K562 (cell line): ENCODE measurements around the gene ICAM2. TPM values are rescaled to one million over a fixed set of nuclear protein-coding genes. Genes with fewer than 3 reads are reported as not detected.

Experiments
- HDGF ChIP-seq: fragments of 450-650 bp; IDR thresholded peaks from 2 replicates; pipeline ENCODE4 v1.6.1; 2016
- IRF1 ChIP-seq: sonication (generic); formaldehyde crosslinking; IDR thresholded peaks from 2 replicates; pipeline ENCODE4 v1.8.0; 2022; ENCODE audit warnings: missing genetic modification reagents, mild to moderate bottlenecking, borderline replicate concordance
- NCOA6 ChIP-seq: fragments of 450-650 bp; IDR thresholded peaks from 2 replicates; pipeline ENCODE4 v1.6.1; 2017; ENCODE audit warnings: mild to moderate bottlenecking
- SAFB2 ChIP-seq: fragments of 200-400 bp; formaldehyde crosslinking; IDR thresholded peaks from 2 replicates; pipeline ENCODE4 v1.6.1; 2018; ENCODE audit warnings: borderline replicate concordance, low read length, low read depth, moderate library complexity; ENCODE audit not compliant: severe bottlenecking
- SMARCA4 ChIP-seq: fragments of 450-650 bp; IDR thresholded peaks from 2 replicates; pipeline ENCODE4 v1.6.1; 2016
- SNIP1 ChIP-seq: fragments of 450-650 bp; IDR thresholded peaks from 2 replicates; pipeline ENCODE4 v1.7.1; 2017; ENCODE audit warnings: low read depth, mild to moderate bottlenecking
- TEAD1 ChIP-seq, 2 experiments: fragments of 450-650 bp in 1 of 2; sonication (generic) in 1 of 2; formaldehyde crosslinking; IDR thresholded peaks; 2 replicates each; pipeline versions ENCODE4 v1.4.0 to v1.8.0; 2020 to 2022; ENCODE audit warnings: mild to moderate bottlenecking in 2 of 2, missing genetic modification reagents in 1 of 2
- TEAD4 ChIP-seq, 2 experiments: sonication (generic) in 1 of 2; formaldehyde crosslinking in 1 of 2; IDR thresholded peaks; 2 replicates each; pipeline versions ENCODE4 v1.6.1 to v1.8.0; 2012 to 2022; ENCODE audit warnings: borderline replicate concordance in 1 of 2, inconsistent platforms in 1 of 2, low read length in 1 of 2, mild to moderate bottlenecking in 1 of 2, missing genetic modification reagents in 1 of 2
- ZFP36 ChIP-seq: fragments of 150-350 bp; IDR thresholded peaks from 2 replicates; pipeline ENCODE4 v1.6.1; 2018; ENCODE audit warnings: low read length, low read depth; ENCODE audit not compliant: partially characterized antibody
- ZNF174 ChIP-seq: fragments of 250-450 bp; sonication (Bioruptor Pico); IDR thresholded peaks from 2 replicates; pipeline ENCODE4 v1.4.0; 2020; ENCODE audit warnings: mild to moderate bottlenecking
- ZNF696 ChIP-seq: fragments of 250-450 bp; sonication (Bioruptor Pico); conservative IDR thresholded peaks from 2 replicates; pipeline ENCODE4 v1.4.0; 2020; ENCODE audit warnings: mild to moderate bottlenecking, moderate library complexity
- polyA plus RNA-seq, 8 experiments: library from polyadenylated mRNA; depleted of rRNA in 4 of 8; stranded (reverse) in 5 of 8; unstranded in 3 of 8; fragments of >200 nt; fragmentation: Nextera tagmentation in 2 of 8; fragmentation: Illumina TruSeq in 1 of 8; extraction: Ambion mirVana in 2 of 8; extraction: Trizol in 1 of 8; gene quantifications; 2 replicates each; pipeline versions ENCODE4 v1.2.1 to v1.2.3, GENCODE V29; 2011 to 2014; ENCODE audit warnings: inconsistent platforms in 1 of 8, missing spikeins in 1 of 8
- total RNA-seq, 7 experiments: library from RNA; depleted of rRNA in 6 of 7; stranded (reverse); fragments of >200 nt in 6 of 7; fragmentation: Illumina TruSeq in 2 of 7; extraction: Trizol in 2 of 7; gene quantifications; 2 replicates each; pipeline versions ENCODE4 v1.2.1 to v1.2.3, GENCODE V29; 2011 to 2021; ENCODE audit warnings: low replicate concordance in 1 of 7
- TF ChIP-seq, protein P1 (sequence below): fragments of 450-650 bp; IDR thresholded peaks from 2 replicates; pipeline ENCODE4 v1.6.1; 2016; ENCODE audit warnings: mild to moderate bottlenecking, moderate library complexity
- TF ChIP-seq, protein P2 (sequence below): sonication (generic); formaldehyde crosslinking; IDR thresholded peaks from 2 replicates; pipeline ENCODE4 v1.8.0; 2022; ENCODE audit warnings: missing genetic modification reagents, mild to moderate bottlenecking, borderline replicate concordance

The ICAM2 gene
- total and polyA plus RNA-seq, 9 of the 15 experiments (the other 6 are each of a cell fraction or from before 2014, with no cell fraction given) = 37.9 to 89.4 (median 60.6) TPM

- TF ChIP-seq, protein P1, sequence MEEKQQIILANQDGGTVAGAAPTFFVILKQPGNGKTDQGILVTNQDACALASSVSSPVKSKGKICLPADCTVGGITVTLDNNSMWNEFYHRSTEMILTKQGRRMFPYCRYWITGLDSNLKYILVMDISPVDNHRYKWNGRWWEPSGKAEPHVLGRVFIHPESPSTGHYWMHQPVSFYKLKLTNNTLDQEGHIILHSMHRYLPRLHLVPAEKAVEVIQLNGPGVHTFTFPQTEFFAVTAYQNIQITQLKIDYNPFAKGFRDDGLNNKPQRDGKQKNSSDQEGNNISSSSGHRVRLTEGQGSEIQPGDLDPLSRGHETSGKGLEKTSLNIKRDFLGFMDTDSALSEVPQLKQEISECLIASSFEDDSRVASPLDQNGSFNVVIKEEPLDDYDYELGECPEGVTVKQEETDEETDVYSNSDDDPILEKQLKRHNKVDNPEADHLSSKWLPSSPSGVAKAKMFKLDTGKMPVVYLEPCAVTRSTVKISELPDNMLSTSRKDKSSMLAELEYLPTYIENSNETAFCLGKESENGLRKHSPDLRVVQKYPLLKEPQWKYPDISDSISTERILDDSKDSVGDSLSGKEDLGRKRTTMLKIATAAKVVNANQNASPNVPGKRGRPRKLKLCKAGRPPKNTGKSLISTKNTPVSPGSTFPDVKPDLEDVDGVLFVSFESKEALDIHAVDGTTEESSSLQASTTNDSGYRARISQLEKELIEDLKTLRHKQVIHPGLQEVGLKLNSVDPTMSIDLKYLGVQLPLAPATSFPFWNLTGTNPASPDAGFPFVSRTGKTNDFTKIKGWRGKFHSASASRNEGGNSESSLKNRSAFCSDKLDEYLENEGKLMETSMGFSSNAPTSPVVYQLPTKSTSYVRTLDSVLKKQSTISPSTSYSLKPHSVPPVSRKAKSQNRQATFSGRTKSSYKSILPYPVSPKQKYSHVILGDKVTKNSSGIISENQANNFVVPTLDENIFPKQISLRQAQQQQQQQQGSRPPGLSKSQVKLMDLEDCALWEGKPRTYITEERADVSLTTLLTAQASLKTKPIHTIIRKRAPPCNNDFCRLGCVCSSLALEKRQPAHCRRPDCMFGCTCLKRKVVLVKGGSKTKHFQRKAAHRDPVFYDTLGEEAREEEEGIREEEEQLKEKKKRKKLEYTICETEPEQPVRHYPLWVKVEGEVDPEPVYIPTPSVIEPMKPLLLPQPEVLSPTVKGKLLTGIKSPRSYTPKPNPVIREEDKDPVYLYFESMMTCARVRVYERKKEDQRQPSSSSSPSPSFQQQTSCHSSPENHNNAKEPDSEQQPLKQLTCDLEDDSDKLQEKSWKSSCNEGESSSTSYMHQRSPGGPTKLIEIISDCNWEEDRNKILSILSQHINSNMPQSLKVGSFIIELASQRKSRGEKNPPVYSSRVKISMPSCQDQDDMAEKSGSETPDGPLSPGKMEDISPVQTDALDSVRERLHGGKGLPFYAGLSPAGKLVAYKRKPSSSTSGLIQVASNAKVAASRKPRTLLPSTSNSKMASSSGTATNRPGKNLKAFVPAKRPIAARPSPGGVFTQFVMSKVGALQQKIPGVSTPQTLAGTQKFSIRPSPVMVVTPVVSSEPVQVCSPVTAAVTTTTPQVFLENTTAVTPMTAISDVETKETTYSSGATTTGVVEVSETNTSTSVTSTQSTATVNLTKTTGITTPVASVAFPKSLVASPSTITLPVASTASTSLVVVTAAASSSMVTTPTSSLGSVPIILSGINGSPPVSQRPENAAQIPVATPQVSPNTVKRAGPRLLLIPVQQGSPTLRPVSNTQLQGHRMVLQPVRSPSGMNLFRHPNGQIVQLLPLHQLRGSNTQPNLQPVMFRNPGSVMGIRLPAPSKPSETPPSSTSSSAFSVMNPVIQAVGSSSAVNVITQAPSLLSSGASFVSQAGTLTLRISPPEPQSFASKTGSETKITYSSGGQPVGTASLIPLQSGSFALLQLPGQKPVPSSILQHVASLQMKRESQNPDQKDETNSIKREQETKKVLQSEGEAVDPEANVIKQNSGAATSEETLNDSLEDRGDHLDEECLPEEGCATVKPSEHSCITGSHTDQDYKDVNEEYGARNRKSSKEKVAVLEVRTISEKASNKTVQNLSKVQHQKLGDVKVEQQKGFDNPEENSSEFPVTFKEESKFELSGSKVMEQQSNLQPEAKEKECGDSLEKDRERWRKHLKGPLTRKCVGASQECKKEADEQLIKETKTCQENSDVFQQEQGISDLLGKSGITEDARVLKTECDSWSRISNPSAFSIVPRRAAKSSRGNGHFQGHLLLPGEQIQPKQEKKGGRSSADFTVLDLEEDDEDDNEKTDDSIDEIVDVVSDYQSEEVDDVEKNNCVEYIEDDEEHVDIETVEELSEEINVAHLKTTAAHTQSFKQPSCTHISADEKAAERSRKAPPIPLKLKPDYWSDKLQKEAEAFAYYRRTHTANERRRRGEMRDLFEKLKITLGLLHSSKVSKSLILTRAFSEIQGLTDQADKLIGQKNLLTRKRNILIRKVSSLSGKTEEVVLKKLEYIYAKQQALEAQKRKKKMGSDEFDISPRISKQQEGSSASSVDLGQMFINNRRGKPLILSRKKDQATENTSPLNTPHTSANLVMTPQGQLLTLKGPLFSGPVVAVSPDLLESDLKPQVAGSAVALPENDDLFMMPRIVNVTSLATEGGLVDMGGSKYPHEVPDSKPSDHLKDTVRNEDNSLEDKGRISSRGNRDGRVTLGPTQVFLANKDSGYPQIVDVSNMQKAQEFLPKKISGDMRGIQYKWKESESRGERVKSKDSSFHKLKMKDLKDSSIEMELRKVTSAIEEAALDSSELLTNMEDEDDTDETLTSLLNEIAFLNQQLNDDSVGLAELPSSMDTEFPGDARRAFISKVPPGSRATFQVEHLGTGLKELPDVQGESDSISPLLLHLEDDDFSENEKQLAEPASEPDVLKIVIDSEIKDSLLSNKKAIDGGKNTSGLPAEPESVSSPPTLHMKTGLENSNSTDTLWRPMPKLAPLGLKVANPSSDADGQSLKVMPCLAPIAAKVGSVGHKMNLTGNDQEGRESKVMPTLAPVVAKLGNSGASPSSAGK = peak; percentile 88
- TF ChIP-seq ZFP36 (no peak), ZNF696 (CRISPR knock-in tag) (no peak), TEAD4 (IDR thresholded peaks at IDR 0.05; ENCODE audit: low read length) (peak; percentile 90), TEAD4 (CRISPR knock-in tag; IDR thresholded peaks at IDR 0.05; ENCODE audit: borderline replicate concordance) (no peak), IRF1 (CRISPR knock-in tag) (no peak), SAFB2 (no peak), ZNF174 (CRISPR knock-in tag) (no peak), SNIP1 (no peak), NCOA6 (no peak), HDGF (no peak), TEAD1 (CRISPR knock-in tag; IDR thresholded peaks at IDR 0.05) (peak in 1 of 2 experiments; percentile 87; a peak in 1 of 4 replicates), SMARCA4 (peak; percentile 91)
- TF ChIP-seq, protein P2, sequence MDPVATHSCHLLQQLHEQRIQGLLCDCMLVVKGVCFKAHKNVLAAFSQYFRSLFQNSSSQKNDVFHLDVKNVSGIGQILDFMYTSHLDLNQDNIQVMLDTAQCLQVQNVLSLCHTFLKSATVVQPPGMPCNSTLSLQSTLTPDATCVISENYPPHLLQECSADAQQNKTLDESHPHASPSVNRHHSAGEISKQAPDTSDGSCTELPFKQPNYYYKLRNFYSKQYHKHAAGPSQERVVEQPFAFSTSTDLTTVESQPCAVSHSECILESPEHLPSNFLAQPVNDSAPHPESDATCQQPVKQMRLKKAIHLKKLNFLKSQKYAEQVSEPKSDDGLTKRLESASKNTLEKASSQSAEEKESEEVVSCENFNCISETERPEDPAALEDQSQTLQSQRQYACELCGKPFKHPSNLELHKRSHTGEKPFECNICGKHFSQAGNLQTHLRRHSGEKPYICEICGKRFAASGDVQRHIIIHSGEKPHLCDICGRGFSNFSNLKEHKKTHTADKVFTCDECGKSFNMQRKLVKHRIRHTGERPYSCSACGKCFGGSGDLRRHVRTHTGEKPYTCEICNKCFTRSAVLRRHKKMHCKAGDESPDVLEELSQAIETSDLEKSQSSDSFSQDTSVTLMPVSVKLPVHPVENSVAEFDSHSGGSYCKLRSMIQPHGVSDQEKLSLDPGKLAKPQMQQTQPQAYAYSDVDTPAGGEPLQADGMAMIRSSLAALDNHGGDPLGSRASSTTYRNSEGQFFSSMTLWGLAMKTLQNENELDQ (CRISPR knock-in tag) = no peak
Measured at GRCh38 chr17:64006361-64007088, 13.9 kb downstream of the ICAM2 start (continued).
